H9 (cell line): ENCODE results near the gene DNAAF1. TPM values are rescaled to one million over a fixed set of nuclear protein-coding genes. Genes with fewer than 3 reads are reported as not detected.

Experiments used
- DNase-seq: peaks from one replicate; pipeline ENCODE4 v3.0.0-alpha.2; 2017
- H2AFZ ChIP-seq: one replicate; pipeline ENCODE4 v1.6.1; 2013; ENCODE audit warnings: mild to moderate bottlenecking, low read length, control low read depth, moderate library complexity
- H2AK5ac ChIP-seq: 2 replicates; pipeline ENCODE4 v1.6.1; 2013; ENCODE audit warnings: low read length, control low read depth, mixed read lengths; ENCODE audit not compliant: insufficient read length
- H2BK120ac ChIP-seq: one replicate; pipeline ENCODE4 v1.6.1; 2013; ENCODE audit warnings: low read depth, mild to moderate bottlenecking, low read length, control low read depth, inconsistent platforms; ENCODE audit not compliant: poor library complexity, severe bottlenecking
- H2BK12ac ChIP-seq: 2 replicates; pipeline ENCODE4 v1.6.1; 2013; ENCODE audit warnings: low read length, control low read depth, mixed read lengths, low read depth; ENCODE audit not compliant: insufficient read length
- H2BK15ac ChIP-seq: 2 replicates; pipeline ENCODE4 v1.6.1; 2013; ENCODE audit warnings: low read depth, low read length, control low read depth
- H2BK20ac ChIP-seq: one replicate; pipeline ENCODE4 v1.6.1; 2013; ENCODE audit warnings: low read depth, mild to moderate bottlenecking, low read length, control low read depth, inconsistent platforms; ENCODE audit not compliant: poor library complexity, severe bottlenecking
- H2BK5ac ChIP-seq: 2 replicates; pipeline ENCODE4 v1.6.1; 2013; ENCODE audit warnings: low read length, control low read depth, mixed read lengths; ENCODE audit not compliant: insufficient read length
- H3K14ac ChIP-seq: 2 replicates; pipeline ENCODE4 v1.6.1; 2013; ENCODE audit warnings: low read length, control low read depth; ENCODE audit not compliant: insufficient read depth
- H3K18ac ChIP-seq: 2 replicates; pipeline ENCODE4 v1.6.1; 2013; ENCODE audit warnings: low read depth, mild to moderate bottlenecking, mixed read lengths, low read length, control low read depth; ENCODE audit not compliant: insufficient read length
- H3K23ac ChIP-seq: 2 replicates; pipeline ENCODE4 v1.6.1; 2013; ENCODE audit warnings: low read length, control low read depth, mixed read lengths, low read depth; ENCODE audit not compliant: insufficient read length
- H3K23me2 ChIP-seq: 2 replicates; pipeline ENCODE4 v1.6.1; 2013; ENCODE audit warnings: low read depth, mild to moderate bottlenecking, mixed read lengths, low read length, control low read depth; ENCODE audit not compliant: insufficient read length, poor library complexity, severe bottlenecking
- H3K27ac ChIP-seq: 2 replicates; pipeline ENCODE4 v1.5.1; 2013; ENCODE audit warnings: low read length, control low read depth, mixed read lengths, low read depth; ENCODE audit not compliant: insufficient read length
- H3K27me3 ChIP-seq: 2 replicates; pipeline ENCODE4 v1.6.1; 2013; ENCODE audit warnings: low read length, control low read depth, inconsistent platforms; ENCODE audit not compliant: insufficient read depth
- H3K4ac ChIP-seq: 2 replicates; pipeline ENCODE4 v1.6.1; 2013; ENCODE audit warnings: low read depth, mild to moderate bottlenecking, control low read depth, inconsistent platforms, low read length, moderate library complexity
- H3K4me1 ChIP-seq: 2 replicates; pipeline ENCODE4 v1.6.1; 2013; ENCODE audit warnings: low read length, control low read depth, inconsistent platforms; ENCODE audit not compliant: insufficient read depth
- H3K4me2 ChIP-seq: 2 replicates; pipeline ENCODE4 v1.6.1; 2013; ENCODE audit warnings: low read length, control low read depth, mixed read lengths; ENCODE audit not compliant: insufficient read length, insufficient read depth
- H3K56ac ChIP-seq: 2 replicates; pipeline ENCODE4 v1.6.1; 2013; ENCODE audit warnings: low read depth, mild to moderate bottlenecking, mixed read lengths, low read length, control low read depth; ENCODE audit not compliant: insufficient read length
- H3K79me1 ChIP-seq: 2 replicates; pipeline ENCODE4 v1.6.1; 2013; ENCODE audit warnings: low read depth, mild to moderate bottlenecking, moderate library complexity, low read length, control low read depth, inconsistent platforms; ENCODE audit not compliant: insufficient read depth, poor library complexity, severe bottlenecking
- H3K79me2 ChIP-seq: 2 replicates; pipeline ENCODE4 v1.6.1; 2013; ENCODE audit warnings: low read length, control low read depth, inconsistent platforms; ENCODE audit not compliant: insufficient read depth
- H3K9ac ChIP-seq: 2 replicates; pipeline ENCODE4 v1.6.1; 2013; ENCODE audit warnings: low read length, control low read depth, mixed read lengths; ENCODE audit not compliant: insufficient read length; ENCODE audit errors: extremely low read depth
- H3K9me3 ChIP-seq: one replicate; pipeline ENCODE4 v1.6.1; 2013; ENCODE audit warnings: low read depth, low read length, inconsistent platforms; ENCODE audit not compliant: control insufficient read depth
- H3T11ph ChIP-seq: one replicate; pipeline ENCODE4 v1.6.1; 2013; ENCODE audit warnings: mild to moderate bottlenecking, low read length, control low read depth, inconsistent platforms
- H4K20me1 ChIP-seq: one replicate; pipeline ENCODE4 v1.6.1; 2013; ENCODE audit not compliant: control insufficient read depth, insufficient read length, insufficient read depth
- H4K5ac ChIP-seq: 2 replicates; pipeline ENCODE4 v1.6.1; 2013; ENCODE audit warnings: low read depth, mild to moderate bottlenecking, mixed read lengths, low read length, control low read depth; ENCODE audit not compliant: insufficient read length
- H4K8ac ChIP-seq: replicated peaks from 2 replicates; pipeline ENCODE4 v1.6.1; 2013; ENCODE audit warnings: low read length, control low read depth, mixed read lengths, low read depth; ENCODE audit not compliant: insufficient read length
- H4K91ac ChIP-seq: 2 replicates; pipeline ENCODE4 v1.6.1; 2013; ENCODE audit warnings: low read depth, mild to moderate bottlenecking, moderate library complexity, mixed read lengths, low read length, control low read depth; ENCODE audit not compliant: insufficient read length
- H3K27ac Mint-ChIP-seq, 3 experiments: 2 replicates in 2 of 3; 3 replicates in 1 of 3; pipeline ENCODE4 v1.8.0; 2020 to 2021; ENCODE audit warnings: mixed read lengths in 3 of 3, mild to moderate bottlenecking in 1 of 3, moderate library complexity in 1 of 3
- H3K27me3 Mint-ChIP-seq: 2 replicates; pipeline ENCODE4 v1.8.0; 2021; ENCODE audit warnings: low read depth, mild to moderate bottlenecking, moderate library complexity, mixed read lengths
- H3K36me3 Mint-ChIP-seq, 3 experiments: 2 replicates in 2 of 3; 3 replicates in 1 of 3; pipeline ENCODE4 v1.8.0; 2020 to 2021; ENCODE audit warnings: low read depth in 3 of 3, mixed read lengths in 3 of 3; ENCODE audit not compliant: insufficient read depth in 1 of 3
- H3K4me1 Mint-ChIP-seq, 2 experiments: 2 replicates each; pipeline ENCODE4 v1.8.0; 2020; ENCODE audit warnings: mixed read lengths in 2 of 2
- H3K4me3 Mint-ChIP-seq, 2 experiments: 2 replicates in 1 of 2; 3 replicates in 1 of 2; pipeline ENCODE4 v1.8.0; 2020 to 2021; ENCODE audit warnings: mild to moderate bottlenecking in 2 of 2, mixed read lengths in 2 of 2, moderate library complexity in 1 of 2
- H3K9me3 Mint-ChIP-seq, 2 experiments: 2 replicates in 1 of 2; 3 replicates in 1 of 2; pipeline ENCODE4 v1.8.0; 2020; ENCODE audit warnings: mild to moderate bottlenecking in 2 of 2, mixed read lengths in 2 of 2, moderate library complexity in 1 of 2
- CTCF ChIP-seq: fragments of 200-600 bp; sonication (generic); conservative IDR thresholded peaks from 3 replicates; pipeline ENCODE4 v1.8.0; 2021; ENCODE audit warnings: antibody characterized with exemption, mild to moderate bottlenecking
- WGBS: extraction: QIAGEN DNeasy Blood & Tissue Kit; methylation state at CpG from one replicate; pipeline ENCODE4 v1.1.7; 2013; ENCODE audit warnings: missing lambda C conversion rate, low lambda C conversion rate, mixed read lengths; ENCODE audit not compliant: insufficient read length; ENCODE audit errors: extremely low coverage; 5-methylcytosine and 5-hydroxymethylcytosine counted together
- total RNA-seq: library from RNA; stranded (reverse); gene quantifications from 2 replicates; pipeline ENCODE4 v1.2.1, GENCODE V29; 2021

Gene DNAAF1
- total RNA-seq, 1 experiment from 2014 or later = not detected

- H3K27ac Mint-ChIP-seq = peak overlapping the region in 2 of 3 experiments; percentile 7 to 33; a peak in 3 of 7 replicates
- Histone ChIP-seq H4K5ac (no peak overlapping the region), H3K9me3 (no peaks in the 10 kb centered on the region), H2BK15ac (no peak overlapping the region), H3K79me1 (peaks cover 5% of the 10 kb centered on the region), H3K14ac (no peak overlapping the region; the same call in 1 of the 2 replicates), H2BK5ac (no peak overlapping the region), H3K4me1 (no peaks in the 10 kb centered on the region), H3T11ph (no peak overlapping the region), H4K91ac (no peak overlapping the region), H3K79me2 (peaks cover 12% of the 10 kb centered on the region; the same call in 1 of the 2 replicates), H3K9ac (no peak overlapping the region), H3K56ac (no peak overlapping the region), H4K20me1 (no peaks in the 10 kb centered on the region), H3K27ac (no peak overlapping the region), H3K4ac (no peak overlapping the region), H3K23me2 (no peaks in the 10 kb centered on the region), H3K18ac (no peak overlapping the region), H2BK12ac (no peak overlapping the region), H3K23ac (no peak overlapping the region), H2AFZ (no peak overlapping the region), H3K4me2 (no peak overlapping the region), H4K8ac (no peak overlapping the region), H2BK20ac (no peak overlapping the region), H2AK5ac (no peak overlapping the region), H3K27me3 (no peaks in the 10 kb centered on the region), H2BK120ac (no peak overlapping the region)
- no peaks in the 10 kb centered on the region for H3K9me3 Mint-ChIP-seq
- WGBS = no CpG with 5 or more reads among the region's 12 CpGs
- H3K4me3 Mint-ChIP-seq = no peak overlapping the region
- H3K4me1 Mint-ChIP-seq = peaks cover 5 to 6% of the 10 kb centered on the region in 2 experiments; a peak in 1 of 4 replicates
- no peaks in the 10 kb centered on the region for H3K27me3 Mint-ChIP-seq
- no peak for TF ChIP-seq CTCF
- no peak for DNase-seq
- peaks cover 0 to 16% (median 0%) of the 10 kb centered on the region in 3 experiments; a peak in 4 of 7 replicates for H3K36me3 Mint-ChIP-seq
Measured at GRCh38 chr16:84105301-84105815, 39.8 kb upstream of the DNAAF1 start.
